Ammon's horn (tissue), 1 donor: Measurements from ENCODE around the gene TEX26.

Source experiments
- DNase-seq: peaks from one replicate; pipeline ENCODE4 v3.0.0-alpha.2; 2016; ENCODE audit warnings: low spot score

Gene TEX26

GRCh38 chr13:30932481-30933353, at the start of gene TEX26:
TEX26 (plus strand) TSS chr13:30932656; CDS start chr13:30932716, 60 bp downstream.
- DNase-seq: peak; percentile 24

- no peak for DNase-seq
These were observed 49.3 kb upstream of the TEX26 start for GRCh38 chr13:30882996-30883766.

GRCh38 chr13:30884543-30884942, 47.9 kb upstream of the TEX26 start:
- no peak for DNase-seq

- no peak for DNase-seq
These were observed 43.2 kb upstream of the TEX26 start for GRCh38 chr13:30889196-30889690.

- DNase-seq: no peak
These were observed 39.5 kb upstream of the TEX26 start for GRCh38 chr13:30892966-30893365.

GRCh38 chr13:30895773-30896172, 36.7 kb upstream of the TEX26 start:
- no peak for DNase-seq

- no peak for DNase-seq
These were observed 34.4 kb upstream of the TEX26 start for GRCh38 chr13:30898070-30898469.

GRCh38 chr13:30898678-30899241, 33.7 kb upstream of the TEX26 start:
- peak; percentile 12 for DNase-seq

- DNase-seq: no peak
These were observed 32.0 kb upstream of the TEX26 start for GRCh38 chr13:30900436-30900835.

- DNase-seq: no peak
These were observed 31.3 kb upstream of the TEX26 start for GRCh38 chr13:30900952-30901749.

- DNase-seq: no peak
These were observed 28.4 kb upstream of the TEX26 start for GRCh38 chr13:30904043-30904442.

- no peak for DNase-seq
These were observed 26.5 kb upstream of the TEX26 start, which contains the start of gene MEDAG for GRCh38 chr13:30905932-30906383. MEDAG (plus strand) TSS chr13:30906271; CDS start chr13:30906516, 245 bp downstream.

GRCh38 chr13:30906411-30907051, 25.9 kb upstream of the TEX26 start:
- DNase-seq: no peak

- no peak for DNase-seq
These were observed 25.2 kb upstream of the TEX26 start for GRCh38 chr13:30907121-30907861.

- DNase-seq: no peak
These were observed 24.0 kb upstream of the TEX26 start for GRCh38 chr13:30908416-30908980.

GRCh38 chr13:30910676-30911075, 21.8 kb upstream of the TEX26 start:
- no peak for DNase-seq

- DNase-seq: no peak
These were observed 16.5 kb upstream of the TEX26 start for GRCh38 chr13:30915691-30916541.

- DNase-seq: no peak
These were observed 15.5 kb upstream of the TEX26 start for GRCh38 chr13:30916991-30917390.
